HepG2 (cell line): ENCODE results near the gene TMEM131L. TPM values are rescaled to one million over a fixed set of nuclear protein-coding genes. Genes with fewer than 3 reads are reported as not detected.

Experiments used
- ATAC-seq: fragments of 200-7000 bp; cut with Tn5 transposase; 3 replicates; pipeline ENCODE4 v1.9.1; 2020; ENCODE audit warnings: mild to moderate bottlenecking, moderate library complexity
- BruUV-seq: library from RNA; stranded (reverse); fragments of 400-500 nt; replicated peaks from 2 replicates; lab custom pipeline; 2021; lab: Mats Ljungman, UMichigan
- CTCF ChIA-PET: fragments of 300-600 bp; formaldehyde crosslinking; extraction: SDS; loops from one replicate; lab custom pipeline; 2021; ENCODE audit warnings: low total read pairs, inconsistent platforms, low intra/inter-chr PET ratio; lab: Yijun Ruan, JAX
- POLR2A ChIA-PET: fragments of 350-600 bp; sonication (Branson Sonifier 250); formaldehyde crosslinking; loops from one replicate; lab custom pipeline; 2020; ENCODE audit warnings: antibody characterized with exemption, inconsistent platforms; lab: Yijun Ruan, JAX
- DNase-seq: peaks from one replicate; pipeline ENCODE4 v3.0.0-alpha.2; 2015; ENCODE audit warnings: low spot score
- FAIRE-seq: peaks from 3 replicates; lab custom pipeline; 2011; peaks lifted over from hg19 to GRCh38; lab: Jason Lieb, UNC
- H2AFZ ChIP-seq: one replicate; pipeline ENCODE4 v1.6.1; 2011; ENCODE audit warnings: low read length, inconsistent platforms
- H3K27ac ChIP-seq: fragments of 300-600 bp; 3 replicates; pipeline ENCODE4 v1.8.0; 2011; ENCODE audit warnings: mixed run types, mild to moderate bottlenecking, mixed read lengths, low read length, inconsistent platforms; ENCODE audit not compliant: insufficient read depth; ENCODE audit errors: extremely low read length
- H3K27me3 ChIP-seq, 2 experiments: fragments of 200-600 bp in 1 of 2; 2 replicates in 1 of 2; 3 replicates in 1 of 2; pipeline versions ENCODE4 v1.6.0 to v1.8.0; 2011; ENCODE audit warnings: low read length in 2 of 2, mild to moderate bottlenecking in 2 of 2, moderate library complexity in 2 of 2, inconsistent platforms in 1 of 2; ENCODE audit not compliant: insufficient read depth in 2 of 2, control insufficient read depth in 1 of 2
- H3K36me3 ChIP-seq, 2 experiments: fragments of 200-600 bp in 1 of 2; replicated peaks in 1 of 2; 2 replicates in 1 of 2; 3 replicates in 1 of 2; pipeline versions ENCODE4 v1.5.1 to v1.8.0; 2011; ENCODE audit warnings: low read length in 2 of 2, inconsistent platforms in 1 of 2; ENCODE audit not compliant: insufficient read depth in 2 of 2, control insufficient read depth in 1 of 2
- H3K4me1 ChIP-seq: 2 replicates; pipeline ENCODE4 v1.5.1; 2012; ENCODE audit warnings: low read length, inconsistent platforms; ENCODE audit not compliant: insufficient read depth
- H3K4me2 ChIP-seq: 2 replicates; pipeline ENCODE4 v1.6.0; 2011; ENCODE audit warnings: low read depth, low read length, inconsistent platforms
- H3K4me3 ChIP-seq, 3 experiments: fragments of 200-600 bp in 1 of 3; sonication (generic), shearing (Covaris generic) in 1 of 3; replicated peaks in 1 of 3; 2 replicates each; pipeline ENCODE4 v1.5.1; 2011 to 2016; ENCODE audit warnings: low read length in 3 of 3, inconsistent platforms in 2 of 3, low read depth in 2 of 3, mild to moderate bottlenecking in 2 of 3, control low read depth in 1 of 3, mixed read lengths in 1 of 3; ENCODE audit not compliant: insufficient read depth in 1 of 3
- H3K79me2 ChIP-seq: one replicate; pipeline ENCODE4 v1.6.1; 2011; ENCODE audit warnings: low read length, inconsistent platforms; ENCODE audit not compliant: insufficient read depth
- H3K9ac ChIP-seq: 2 replicates; pipeline ENCODE4 v1.6.0; 2011; ENCODE audit warnings: mild to moderate bottlenecking, low read depth, low read length, inconsistent platforms; ENCODE audit not compliant: insufficient read depth
- H3K9me3 ChIP-seq: 2 replicates; pipeline ENCODE4 v1.5.1; 2012; ENCODE audit warnings: mild to moderate bottlenecking, low read length
- H4K20me1 ChIP-seq: 2 replicates; pipeline ENCODE4 v1.6.0; 2011; ENCODE audit warnings: inconsistent platforms, mild to moderate bottlenecking, low read length, moderate library complexity; ENCODE audit not compliant: insufficient read depth
- GFI1 ChIP-seq: sonication (generic); formaldehyde crosslinking; IDR thresholded peaks from 2 replicates; pipeline ENCODE4 v1.5.0; 2020; ENCODE audit warnings: missing genetic modification reagents, mild to moderate bottlenecking, borderline replicate concordance
- HIVEP1 ChIP-seq: sonication (generic); formaldehyde crosslinking; IDR thresholded peaks from 2 replicates; pipeline ENCODE4 v1.4.0; 2020; ENCODE audit warnings: mild to moderate bottlenecking, missing genetic modification reagents
- RBM39 ChIP-seq: fragments of 200-400 bp; formaldehyde crosslinking; IDR thresholded peaks from one replicate; pipeline ENCODE4 v1.6.1; 2018; ENCODE audit warnings: antibody characterized with exemption, mild to moderate bottlenecking, low read depth, low read length; ENCODE audit not compliant: poor library complexity, severe bottlenecking
- TSC22D2 ChIP-seq: sonication (generic); formaldehyde crosslinking; IDR thresholded peaks from 2 replicates; pipeline ENCODE4 v1.5.1; 2020; ENCODE audit warnings: missing genetic modification reagents, mild to moderate bottlenecking, borderline replicate concordance
- ZMYM3 ChIP-seq: sonication (generic); formaldehyde crosslinking; IDR thresholded peaks from 2 replicates; pipeline ENCODE4 v1.5.1; 2020; ENCODE audit warnings: mild to moderate bottlenecking, missing genetic modification reagents
- ZNF747 ChIP-seq: sonication (generic); formaldehyde crosslinking; IDR thresholded peaks from 2 replicates; pipeline ENCODE4 v1.8.1; 2023; ENCODE audit warnings: missing genetic modification reagents, mild to moderate bottlenecking, borderline replicate concordance
- WGBS: methylation state at CpG from one replicate; pipeline ENCODE4 v1.1.6; 2017; ENCODE audit warnings: low lambda C conversion rate; 5-methylcytosine and 5-hydroxymethylcytosine counted together
- in situ Hi-C: cut with HindIII; loops from 2 replicates; pipeline ENCODE4 v1.10.0; 2017; ENCODE audit warnings: low pct_unique_long_range_greater_than_20kb; ENCODE audit not compliant: extremely low pct_ligation_motif_present
- intact Hi-C: fragments of 100-400 bp; cut with micrococcal nuclease; formaldehyde crosslinking; loops from one replicate; pipeline ENCODE4 v1.10.0; 2022; ENCODE audit not compliant: unreplicated experiment
- polyA plus RNA-seq, 8 experiments: library from polyadenylated mRNA; depleted of rRNA in 3 of 8; stranded (reverse) in 7 of 8; unstranded in 1 of 8; fragments of >200 nt; fragmentation: Illumina TruSeq in 4 of 8; extraction: Trizol in 4 of 8; gene quantifications; 2 replicates each; pipeline versions ENCODE4 v1.2.1 to v1.2.3, GENCODE V29; 2011 to 2016; ENCODE audit warnings: low read depth in 4 of 8, missing spikeins in 1 of 8, mixed read lengths in 1 of 8; ENCODE audit not compliant: insufficient read depth in 1 of 8
- total RNA-seq, 5 experiments: library from RNA; depleted of rRNA; stranded (reverse); fragments of >200 nt; fragmentation: Illumina TruSeq; extraction: Trizol; gene quantifications; 2 replicates each; pipeline ENCODE4 v1.2.3, GENCODE V29; 2016; ENCODE audit warnings: low read depth in 1 of 5

Gene TMEM131L
- total and polyA plus RNA-seq, 2 of the 13 experiments (the other 11 are each of a cell fraction or from before 2014, with no cell fraction given): 2.2 to 4.5 TPM

DNA sequence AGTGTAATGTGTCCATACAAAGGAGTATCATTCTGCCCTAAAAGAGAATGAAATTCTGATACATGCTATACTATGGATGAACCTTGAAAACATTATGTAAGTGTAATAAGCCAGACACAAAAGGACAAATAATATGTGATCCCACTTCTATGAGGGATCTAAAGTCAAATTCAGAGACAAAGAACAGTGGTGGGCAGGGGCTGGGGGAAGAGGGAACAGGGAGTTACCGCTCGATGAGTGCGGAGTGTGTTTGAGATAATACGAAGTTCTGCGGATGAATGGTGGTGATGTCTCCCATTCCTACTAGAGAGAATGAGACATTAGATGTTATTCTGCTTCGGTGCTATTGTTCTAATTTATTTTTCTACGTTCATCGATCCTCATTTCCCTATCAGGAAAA lies 171.9 kb downstream of the TMEM131L start:
- DNase-seq (no peak), ATAC-seq (no peak), FAIRE-seq (no peak)
- Histone ChIP-seq H3K36me3 (peaks cover 0 to 8% of the 10 kb centered on the region in 2 experiments; a peak in 1 of 5 replicates), H3K27ac (no peak overlapping the region), H3K9ac (no peak overlapping the region), H3K79me2 (no peaks in the 10 kb centered on the region), H3K4me3 (no peak overlapping the region), H3K27me3 (no peaks in the 10 kb centered on the region; a peak in 1 of 5 replicates), H2AFZ (no peak overlapping the region), H3K4me2 (no peak overlapping the region), H4K20me1 (no peaks in the 10 kb centered on the region), H3K4me1 (peaks cover 22% of the 10 kb centered on the region), H3K9me3 (no peaks in the 10 kb centered on the region)
- WGBS: 95% methylated on average over 8 of the region's 8 CpGs
- no TSS peak for BruUV-seq
- intact Hi-C loops: no loop called here
- no peak for TF ChIP-seq GFI1
- no peak for TF ChIP-seq HIVEP1
- no peak for TF ChIP-seq ZNF747 (CRISPR knock-in tag)
- TF ChIP-seq TSC22D2 (CRISPR knock-in tag): no peak
- in situ Hi-C loops: no loop called here
- POLR2A ChIA-PET: no interaction called here
- CTCF ChIA-PET: no interaction called here

DNA sequence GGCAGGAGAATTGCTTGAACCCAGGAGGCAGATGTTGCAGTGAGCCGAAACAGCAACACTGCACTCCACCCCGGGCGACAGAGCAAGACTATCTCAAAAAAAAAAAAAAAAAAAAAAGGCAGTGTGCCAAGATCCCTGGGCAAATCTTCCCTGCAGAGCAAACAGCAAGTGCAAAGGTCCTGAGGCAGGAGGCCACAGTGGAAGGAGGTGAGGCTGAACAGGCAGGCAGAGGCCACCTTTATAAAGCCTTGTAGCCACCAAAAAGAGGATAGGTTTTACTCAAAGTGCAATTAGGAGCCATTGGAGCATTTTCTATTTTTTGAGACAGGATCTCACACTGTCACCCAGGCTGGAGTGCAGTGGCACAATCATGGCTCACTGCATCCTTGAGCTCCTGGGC lies 172.8 kb downstream of the TMEM131L start:
- 57% methylated on average over 3 of the region's 3 CpGs for WGBS
- in situ Hi-C loops: no loop called here
- no peak for ATAC-seq
- intact Hi-C loops: no loop called here
- CTCF ChIA-PET: no interaction called here
- no peak overlapping the region for H3K4me2 ChIP-seq
- H4K20me1 ChIP-seq: no peaks in the 10 kb centered on the region
- no peaks in the 10 kb centered on the region; a peak in 1 of 5 replicates for H3K27me3 ChIP-seq
- FAIRE-seq: no peak
- no peak overlapping the region for H3K4me3 ChIP-seq
- no peaks in the 10 kb centered on the region for H3K79me2 ChIP-seq
- DNase-seq: no peak
- H3K36me3 ChIP-seq: peaks cover 0 to 8% of the 10 kb centered on the region in 2 experiments; a peak in 1 of 5 replicates
- no peak overlapping the region for H3K9ac ChIP-seq
- H3K27ac ChIP-seq: no peak overlapping the region
- no peak overlapping the region for H2AFZ ChIP-seq
- POLR2A ChIA-PET: no interaction called here
- TF ChIP-seq ZMYM3 (CRISPR knock-in tag) (peak; percentile 77; the same call in 1 of the 2 replicates), RBM39 (no peak)
- no peaks in the 10 kb centered on the region for H3K9me3 ChIP-seq
- peaks cover 22% of the 10 kb centered on the region for H3K4me1 ChIP-seq
- BruUV-seq: no TSS peak
